ENCODE results near the gene ANKRD13A. TPM values are rescaled to one million over a fixed set of nuclear protein-coding genes. Genes with fewer than 3 reads are reported as not detected.
"Not testable (repeated sequence)": the region's sequence is repeated elsewhere in the genome, so short reads cannot be mapped to it uniquely, and the experiment has no call there.

Gene ANKRD13A
- total and polyA plus RNA-seq, 2 of the 8 experiments (the other 6 are each of a cell fraction or from before 2014, with no cell fraction given), result 16.8 to 21.4 TPM

- TF ChIP-seq USF2 (IDR thresholded peaks at IDR 0.05; ENCODE audit: low read length), result no peak
- no peak for TF ChIP-seq EGR1 (IDR thresholded peaks at IDR 0.05; ENCODE audit: borderline replicate concordance, low read depth, low read length)
Observed at GRCh38 chr12:110071967-110072366, 72.7 kb downstream of the ANKRD13A start (continued).

- H2BK120ac ChIP-seq (replicated peaks; ENCODE audit: low read depth, low read length); H2AFZ ChIP-seq (ENCODE audit: low read length); H2BK12ac ChIP-seq (ENCODE audit: low read depth, low read length); H4K8ac ChIP-seq (ENCODE audit: extremely low read depth, insufficient read depth, low read length); H3K27me3 ChIP-seq (replicated peaks in 1 of 4; ENCODE audit: control insufficient read depth in 3 of 4, extremely low read depth in 1 of 4, insufficient read depth in 3 of 4, low read length in 3 of 4); H3K4me1 ChIP-seq (replicated peaks in 1 of 4; ENCODE audit: control insufficient read depth in 3 of 4, insufficient read depth in 4 of 4, low read length in 3 of 4); DNase-seq (ENCODE audit: low read depth in 1 of 2, low spot score in 2 of 2); H2BK15ac ChIP-seq (ENCODE audit: low read length); H4K20me1 ChIP-seq (replicated peaks in 1 of 2; ENCODE audit: control insufficient read depth in 1 of 2, insufficient read depth in 2 of 2, low read length in 2 of 2); H3K4me3 ChIP-seq (ENCODE audit: extremely low read depth in 1 of 4, insufficient read depth in 2 of 4, low read depth in 3 of 4, low read length in 4 of 4); H4K91ac ChIP-seq (replicated peaks; ENCODE audit: insufficient read length, low read length); H3K18ac ChIP-seq (ENCODE audit: extremely low read depth, low read length); H3K4ac ChIP-seq (replicated peaks; ENCODE audit: insufficient read length, low read depth, low read length); H3K56ac ChIP-seq (replicated peaks; ENCODE audit: insufficient read length, low read depth, low read length); H3K14ac ChIP-seq (ENCODE audit: insufficient read length); H3K79me1 ChIP-seq (ENCODE audit: low read depth, low read length); FAIRE-seq; H3K23ac ChIP-seq (ENCODE audit: insufficient read length); H2BK20ac ChIP-seq (ENCODE audit: low read length); H3K4me2 ChIP-seq (ENCODE audit: insufficient read depth in 1 of 2, low read depth in 2 of 2, low read length in 2 of 2); H3K27ac ChIP-seq (ENCODE audit: low read depth, low read length); H3K36me3 ChIP-seq (ENCODE audit: control insufficient read depth in 2 of 4, insufficient read depth in 4 of 4, low read length in 3 of 4); H3K23me2 ChIP-seq (ENCODE audit: low read depth, low read length); H2BK5ac ChIP-seq (ENCODE audit: low read depth, low read length); CTCF ChIA-PET (ENCODE audit: partially characterized antibody); H4K5ac ChIP-seq (ENCODE audit: insufficient read length, low read depth, low read length); H2AK5ac ChIP-seq (ENCODE audit: low read depth, low read length); H3K9ac ChIP-seq (replicated peaks in 1 of 4; ENCODE audit: extremely low read depth in 1 of 4, low read depth in 3 of 4, low read length in 3 of 4); H3K9me3 ChIP-seq (ENCODE audit: insufficient read depth in 2 of 2, low read depth in 1 of 2, low read length in 1 of 2); H3K79me2 ChIP-seq (ENCODE audit: control insufficient read depth in 1 of 2, insufficient read depth in 2 of 2, low read length in 2 of 2): not testable (repeated sequence)
- 84% methylated on average over 8 of the region's 9 CpGs; no CpG with 5 or more reads in 1 of the 2 experiments for WGBS, 2 experiments (ENCODE audit: extremely low coverage in 1 of 2, insufficient coverage in 1 of 2, insufficient read length in 1 of 2, insufficient replicate concordance in 2 of 2, low coverage in 1 of 2, low lambda C conversion rate in 2 of 2, missing lambda C conversion rate in 1 of 2)
- POLR2A ChIA-PET (ENCODE audit: partially characterized antibody), result interaction anchor here (1.5 kb wide), 1 partner anchor 52 kb away, joined by 4 read pairs; the partner anchor contains the start of gene IFT81
Observed at GRCh38 chr12:110072636-110073035, 73.4 kb downstream of the ANKRD13A start.

Measured in H1 (cell line).